ENCODE results near the gene MSRB2. TPM values are rescaled to one million over a fixed set of nuclear protein-coding genes. Genes with fewer than 3 reads are reported as not detected.

Gene MSRB2
- total RNA-seq, 1 donor from 2014 or later = 15.5 TPM

DNA sequence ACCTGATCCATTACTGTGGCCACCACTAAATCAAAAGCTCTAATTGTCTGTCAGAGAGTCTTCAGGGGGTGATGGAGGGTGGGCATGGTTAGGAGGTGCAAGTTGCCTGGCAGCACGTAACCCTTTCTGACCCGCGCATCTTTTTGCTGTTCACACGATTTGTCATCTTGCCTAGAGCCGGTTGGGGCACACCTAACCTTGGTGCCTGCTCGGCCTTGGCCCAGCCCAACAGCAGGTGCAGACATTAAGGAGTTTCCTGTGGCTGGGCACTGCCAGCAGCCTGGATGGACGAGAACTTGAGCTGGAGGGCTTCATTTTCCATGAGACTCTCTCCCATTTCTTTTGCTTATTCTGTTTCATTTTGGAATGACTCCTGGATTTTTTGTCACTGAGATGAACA, 55.7 kb downstream of the MSRB2 start:
- H3K9me3 Mint-ChIP-seq (ENCODE audit: unreplicated experiment) = no peaks in the 10 kb centered on the region
- no peak for DNase-seq (ENCODE audit: extremely low spot score, unreplicated experiment)
- no peak for TF ChIP-seq CTCF (IDR thresholded peaks at IDR 0.05)
- H3K36me3 Mint-ChIP-seq (ENCODE audit: unreplicated experiment) = no peaks in the 10 kb centered on the region
- no peaks in the 10 kb centered on the region for H3K4me1 Mint-ChIP-seq (ENCODE audit: unreplicated experiment)
- H3K4me3 Mint-ChIP-seq (ENCODE audit: unreplicated experiment) = no peak overlapping the region
- no peak overlapping the region for H3K27ac Mint-ChIP-seq (ENCODE audit: unreplicated experiment)
- H3K27me3 Mint-ChIP-seq (ENCODE audit: unreplicated experiment) = peaks cover 5% of the 10 kb centered on the region

- Mint-ChIP-seq H3K4me3 (ENCODE audit: unreplicated experiment) (no peak overlapping the region), H3K27ac (ENCODE audit: unreplicated experiment) (no peak overlapping the region), H3K27me3 (ENCODE audit: unreplicated experiment) (peaks cover 19% of the 10 kb centered on the region), H3K4me1 (ENCODE audit: unreplicated experiment) (peaks cover 4% of the 10 kb centered on the region), H3K36me3 (ENCODE audit: unreplicated experiment) (no peaks in the 10 kb centered on the region), H3K9me3 (ENCODE audit: unreplicated experiment) (no peaks in the 10 kb centered on the region)
- DNase-seq (ENCODE audit: extremely low spot score, unreplicated experiment) = no peak
- TF ChIP-seq CTCF (IDR thresholded peaks at IDR 0.05) = no peak
Observed at GRCh38 chr10:23155169-23155568, 59.8 kb downstream of the MSRB2 start.

DNA sequence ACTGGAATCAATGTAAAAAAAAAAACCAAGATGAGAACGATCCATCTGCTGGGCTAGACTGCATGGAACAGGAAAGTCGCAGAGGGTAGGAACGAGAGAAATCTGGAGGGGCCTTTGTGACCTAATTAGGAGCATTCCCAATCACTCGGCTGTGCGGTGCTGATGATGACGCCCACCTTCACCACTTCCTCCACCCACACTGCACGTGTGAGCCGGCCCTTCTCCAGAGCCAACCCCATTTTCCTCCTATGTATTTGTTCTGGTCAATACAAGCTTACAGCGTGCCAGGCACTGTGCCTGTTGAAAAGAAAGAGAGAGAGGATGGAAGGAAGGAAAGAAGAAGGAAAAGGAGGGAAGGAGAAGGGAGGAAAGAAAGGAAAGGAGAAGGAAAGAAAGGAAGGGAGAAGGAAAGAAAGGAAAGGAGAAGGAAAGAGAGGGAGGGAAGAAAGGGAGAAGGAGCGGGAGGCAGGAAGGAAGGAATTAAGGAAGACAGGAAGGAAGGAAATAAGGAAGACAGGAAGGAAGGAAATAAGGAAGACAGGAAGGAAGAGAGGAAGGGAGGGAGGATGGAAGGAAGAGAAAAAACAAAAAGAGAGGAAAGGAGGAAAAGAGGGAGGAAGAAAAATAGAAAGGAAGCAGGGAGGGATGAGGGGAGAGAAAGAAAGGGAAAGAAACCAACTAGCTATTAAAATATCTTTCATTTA, 61.2 kb downstream of the MSRB2 start:
- H3K27me3 Mint-ChIP-seq (ENCODE audit: unreplicated experiment) = peaks cover 29% of the 10 kb centered on the region
- no peak overlapping the region for H3K27ac Mint-ChIP-seq (ENCODE audit: unreplicated experiment)
- H3K36me3 Mint-ChIP-seq (ENCODE audit: unreplicated experiment) = no peaks in the 10 kb centered on the region
- no peak for TF ChIP-seq CTCF (IDR thresholded peaks at IDR 0.05)
- H3K9me3 Mint-ChIP-seq (ENCODE audit: unreplicated experiment) = no peaks in the 10 kb centered on the region
- H3K4me3 Mint-ChIP-seq (ENCODE audit: unreplicated experiment) = no peak overlapping the region
- no peak for DNase-seq (ENCODE audit: extremely low spot score, unreplicated experiment)
- H3K4me1 Mint-ChIP-seq (ENCODE audit: unreplicated experiment) = peaks cover 4% of the 10 kb centered on the region

GRCh38 chr10:23157239-23157681, 61.9 kb downstream of the MSRB2 start:
- Mint-ChIP-seq H3K27me3 (ENCODE audit: unreplicated experiment) (peaks cover 29% of the 10 kb centered on the region), H3K9me3 (ENCODE audit: unreplicated experiment) (no peaks in the 10 kb centered on the region), H3K36me3 (ENCODE audit: unreplicated experiment) (no peaks in the 10 kb centered on the region), H3K4me1 (ENCODE audit: unreplicated experiment) (peaks cover 4% of the 10 kb centered on the region), H3K4me3 (ENCODE audit: unreplicated experiment) (no peak overlapping the region), H3K27ac (ENCODE audit: unreplicated experiment) (no peak overlapping the region)
- no peak for TF ChIP-seq CTCF (IDR thresholded peaks at IDR 0.05)
- no peak for DNase-seq (ENCODE audit: extremely low spot score, unreplicated experiment)

DNA sequence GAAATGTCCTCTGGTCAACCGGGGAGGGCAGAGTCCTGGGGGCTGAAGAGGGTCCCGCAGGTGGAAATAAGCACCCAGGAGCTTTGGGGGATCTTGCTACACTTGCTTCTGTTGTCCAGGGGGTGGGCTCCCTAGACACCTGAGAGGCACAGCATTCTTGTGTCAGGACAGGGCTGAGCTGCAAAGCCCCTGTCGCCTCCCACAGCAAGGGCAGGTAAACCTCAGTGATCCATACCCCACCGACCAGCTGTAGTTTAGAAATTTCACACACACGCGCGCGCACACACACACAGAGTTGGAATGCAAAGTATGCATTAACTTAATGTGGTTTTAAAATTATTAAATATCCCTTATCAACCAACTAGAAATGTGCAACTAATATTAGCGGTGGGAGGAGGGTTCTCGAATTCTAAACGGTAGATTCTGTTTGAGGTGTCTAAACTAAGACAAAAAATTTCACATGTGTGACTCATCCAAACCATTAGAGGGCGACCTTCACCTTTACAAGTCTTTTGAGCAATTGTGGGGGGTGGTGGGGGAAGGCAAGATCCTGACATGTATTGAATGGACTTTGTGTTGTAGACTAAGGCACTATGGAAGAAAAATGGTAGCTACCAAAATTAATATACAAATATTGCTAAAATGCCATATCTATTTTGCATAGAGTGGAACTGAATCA, 62.5 kb downstream of the MSRB2 start:
- TF ChIP-seq CTCF (IDR thresholded peaks at IDR 0.05) = no peak
- Mint-ChIP-seq H3K27me3 (ENCODE audit: unreplicated experiment) (peaks cover 29% of the 10 kb centered on the region), H3K9me3 (ENCODE audit: unreplicated experiment) (no peaks in the 10 kb centered on the region), H3K4me1 (ENCODE audit: unreplicated experiment) (peaks cover 4% of the 10 kb centered on the region), H3K36me3 (ENCODE audit: unreplicated experiment) (no peaks in the 10 kb centered on the region), H3K27ac (ENCODE audit: unreplicated experiment) (no peak overlapping the region), H3K4me3 (ENCODE audit: unreplicated experiment) (no peak overlapping the region)
- no peak for DNase-seq (ENCODE audit: extremely low spot score, unreplicated experiment)
